HepG2 (cell line): Measurements from ENCODE around the gene PEX14. TPM values are rescaled to one million over a fixed set of nuclear protein-coding genes. Genes with fewer than 3 reads are reported as not detected.

Experiments used
- ATAC-seq: fragments of 200-7000 bp; cut with Tn5 transposase; 3 replicates; pipeline ENCODE4 v1.9.1; 2020; ENCODE audit warnings: mild to moderate bottlenecking, moderate library complexity
- BruUV-seq: library from RNA; stranded (reverse); fragments of 400-500 nt; replicated peaks from 2 replicates; lab custom pipeline; 2021; lab: Mats Ljungman, UMichigan
- CTCF ChIA-PET: fragments of 300-600 bp; formaldehyde crosslinking; extraction: SDS; loops from one replicate; lab custom pipeline; 2021; ENCODE audit warnings: low total read pairs, inconsistent platforms, low intra/inter-chr PET ratio; lab: Yijun Ruan, JAX
- POLR2A ChIA-PET: fragments of 350-600 bp; sonication (Branson Sonifier 250); formaldehyde crosslinking; loops from one replicate; lab custom pipeline; 2020; ENCODE audit warnings: antibody characterized with exemption, inconsistent platforms; lab: Yijun Ruan, JAX
- DNase-seq: peaks from one replicate; pipeline ENCODE4 v3.0.0-alpha.2; 2015; ENCODE audit warnings: low spot score
- FAIRE-seq: peaks from 3 replicates; lab custom pipeline; 2011; peaks lifted over from hg19 to GRCh38; lab: Jason Lieb, UNC
- H2AFZ ChIP-seq: one replicate; pipeline ENCODE4 v1.6.1; 2011; ENCODE audit warnings: low read length, inconsistent platforms
- H3K27ac ChIP-seq: fragments of 300-600 bp; 3 replicates; pipeline ENCODE4 v1.8.0; 2011; ENCODE audit warnings: mixed run types, mild to moderate bottlenecking, mixed read lengths, low read length, inconsistent platforms; ENCODE audit not compliant: insufficient read depth; ENCODE audit errors: extremely low read length
- H3K27me3 ChIP-seq, 2 experiments: fragments of 200-600 bp in 1 of 2; 2 replicates in 1 of 2; 3 replicates in 1 of 2; pipeline versions ENCODE4 v1.6.0 to v1.8.0; 2011; ENCODE audit warnings: low read length in 2 of 2, mild to moderate bottlenecking in 2 of 2, moderate library complexity in 2 of 2, inconsistent platforms in 1 of 2; ENCODE audit not compliant: insufficient read depth in 2 of 2, control insufficient read depth in 1 of 2
- H3K36me3 ChIP-seq, 2 experiments: fragments of 200-600 bp in 1 of 2; replicated peaks in 1 of 2; 2 replicates in 1 of 2; 3 replicates in 1 of 2; pipeline versions ENCODE4 v1.5.1 to v1.8.0; 2011; ENCODE audit warnings: low read length in 2 of 2, inconsistent platforms in 1 of 2; ENCODE audit not compliant: insufficient read depth in 2 of 2, control insufficient read depth in 1 of 2
- H3K4me1 ChIP-seq: 2 replicates; pipeline ENCODE4 v1.5.1; 2012; ENCODE audit warnings: low read length, inconsistent platforms; ENCODE audit not compliant: insufficient read depth
- H3K4me2 ChIP-seq: 2 replicates; pipeline ENCODE4 v1.6.0; 2011; ENCODE audit warnings: low read depth, low read length, inconsistent platforms
- H3K4me3 ChIP-seq, 3 experiments: fragments of 200-600 bp in 1 of 3; sonication (generic), shearing (Covaris generic) in 1 of 3; replicated peaks in 1 of 3; 2 replicates each; pipeline ENCODE4 v1.5.1; 2011 to 2016; ENCODE audit warnings: low read length in 3 of 3, inconsistent platforms in 2 of 3, low read depth in 2 of 3, mild to moderate bottlenecking in 2 of 3, control low read depth in 1 of 3, mixed read lengths in 1 of 3; ENCODE audit not compliant: insufficient read depth in 1 of 3
- H3K79me2 ChIP-seq: one replicate; pipeline ENCODE4 v1.6.1; 2011; ENCODE audit warnings: low read length, inconsistent platforms; ENCODE audit not compliant: insufficient read depth
- H3K9ac ChIP-seq: 2 replicates; pipeline ENCODE4 v1.6.0; 2011; ENCODE audit warnings: mild to moderate bottlenecking, low read depth, low read length, inconsistent platforms; ENCODE audit not compliant: insufficient read depth
- H3K9me3 ChIP-seq: 2 replicates; pipeline ENCODE4 v1.5.1; 2012; ENCODE audit warnings: mild to moderate bottlenecking, low read length
- H4K20me1 ChIP-seq: 2 replicates; pipeline ENCODE4 v1.6.0; 2011; ENCODE audit warnings: inconsistent platforms, mild to moderate bottlenecking, low read length, moderate library complexity; ENCODE audit not compliant: insufficient read depth
- DRAP1 ChIP-seq: IDR thresholded peaks from 2 replicates; pipeline ENCODE4 v1.6.1; 2016; ENCODE audit warnings: missing genetic modification reagents, missing compliant biosample characterization
- HNF4A ChIP-seq: sonication (generic); formaldehyde crosslinking; IDR thresholded peaks from 2 replicates; pipeline ENCODE4 v1.4.0; 2020; ENCODE audit warnings: missing genetic modification reagents
- HNF4G ChIP-seq, 2 experiments: sonication (generic) in 1 of 2; formaldehyde crosslinking in 1 of 2; IDR thresholded peaks; 2 replicates each; pipeline versions ENCODE4 v1.4.0 to v1.6.1; 2011 to 2020; ENCODE audit warnings: borderline replicate concordance in 2 of 2, low read depth in 2 of 2, mild to moderate bottlenecking in 2 of 2, low read length in 1 of 2, missing genetic modification reagents in 1 of 2, moderate library complexity in 1 of 2
- KIAA2018 ChIP-seq: sonication (generic); formaldehyde crosslinking; IDR thresholded peaks from 2 replicates; pipeline ENCODE4 v1.5.0; 2020; ENCODE audit warnings: mild to moderate bottlenecking, missing genetic modification reagents, borderline replicate concordance
- ZGPAT ChIP-seq: IDR thresholded peaks from 2 replicates; pipeline ENCODE4 v1.6.1; 2016; ENCODE audit warnings: mild to moderate bottlenecking
- ZNF275 ChIP-seq: sonication (generic); formaldehyde crosslinking; IDR thresholded peaks from 2 replicates; pipeline ENCODE4 v1.8.0; 2022; ENCODE audit warnings: missing genetic modification reagents, mild to moderate bottlenecking, inconsistent platforms, borderline replicate concordance
- ZNF703 ChIP-seq: sonication (generic); formaldehyde crosslinking; IDR thresholded peaks from 2 replicates; pipeline ENCODE4 v1.5.1; 2020; ENCODE audit warnings: missing genetic modification reagents, mild to moderate bottlenecking, moderate library complexity, borderline replicate concordance
- ZNF839 ChIP-seq: sonication (generic); formaldehyde crosslinking; IDR thresholded peaks from 2 replicates; pipeline ENCODE4 v1.4.0; 2020; ENCODE audit warnings: missing genetic modification reagents, mild to moderate bottlenecking, borderline replicate concordance
- WGBS: methylation state at CpG from one replicate; pipeline ENCODE4 v1.1.6; 2017; ENCODE audit warnings: low lambda C conversion rate; 5-methylcytosine and 5-hydroxymethylcytosine counted together
- in situ Hi-C: cut with HindIII; loops from 2 replicates; pipeline ENCODE4 v1.10.0; 2017; ENCODE audit warnings: low pct_unique_long_range_greater_than_20kb; ENCODE audit not compliant: extremely low pct_ligation_motif_present
- intact Hi-C: fragments of 100-400 bp; cut with micrococcal nuclease; formaldehyde crosslinking; loops from one replicate; pipeline ENCODE4 v1.10.0; 2022; ENCODE audit not compliant: unreplicated experiment
- polyA plus RNA-seq, 8 experiments: library from polyadenylated mRNA; depleted of rRNA in 3 of 8; stranded (reverse) in 7 of 8; unstranded in 1 of 8; fragments of >200 nt; fragmentation: Illumina TruSeq in 4 of 8; extraction: Trizol in 4 of 8; gene quantifications; 2 replicates each; pipeline versions ENCODE4 v1.2.1 to v1.2.3, GENCODE V29; 2011 to 2016; ENCODE audit warnings: low read depth in 4 of 8, missing spikeins in 1 of 8, mixed read lengths in 1 of 8; ENCODE audit not compliant: insufficient read depth in 1 of 8
- total RNA-seq, 5 experiments: library from RNA; depleted of rRNA; stranded (reverse); fragments of >200 nt; fragmentation: Illumina TruSeq; extraction: Trizol; gene quantifications; 2 replicates each; pipeline ENCODE4 v1.2.3, GENCODE V29; 2016; ENCODE audit warnings: low read depth in 1 of 5

PEX14 gene
- total and polyA plus RNA-seq, 2 of the 13 experiments (the other 11 are each of a cell fraction or from before 2014, with no cell fraction given) = 6.5 to 9.9 TPM

- TF ChIP-seq HNF4G (IDR thresholded peaks at IDR 0.05; ENCODE audit: borderline replicate concordance, low read depth, low read length) (peak; percentile 72; the same call in 1 of the 2 replicates), HNF4G (CRISPR knock-in tag; IDR thresholded peaks at IDR 0.05; ENCODE audit: borderline replicate concordance, low read depth) (0 out of 2 replicates have a peak, but pooled peaks have one; percentile 27), HNF4A (peak; percentile 93), ZGPAT (peak; percentile 69; the same call in 1 of the 2 replicates), DRAP1 (CRISPR knock-in tag) (no peak), ZNF703 (CRISPR knock-in tag) (no peak)
Measured at GRCh38 chr1:10677491-10678391, 203.0 kb downstream of the PEX14 start (continued).

- Histone ChIP-seq H3K27me3 (no peaks in the 10 kb centered on the region), H3K79me2 (no peaks in the 10 kb centered on the region), H3K36me3 (no peaks in the 10 kb centered on the region), H2AFZ (no peak overlapping the region), H3K4me3 (no peak overlapping the region; a peak in 1 of 6 replicates), H4K20me1 (no peaks in the 10 kb centered on the region), H3K9me3 (no peaks in the 10 kb centered on the region), H3K4me1 (peaks cover 75% of the 10 kb centered on the region), H3K27ac (no peak overlapping the region), H3K9ac (peak overlapping the region; percentile 65; the same call in 1 of the 2 replicates), H3K4me2 (peak overlapping the region; percentile 81; the same call in 1 of the 2 replicates)
- 90% methylated on average over 23 of the region's 23 CpGs for WGBS
- ChIA-PET CTCF (no interaction called here), POLR2A (interaction anchor here (0.9 to 1.5 kb wide), 2 partner anchors 9 to 11 kb away, joined by 3 read pairs; no protein-coding TSS in a partner anchor)
- DNase-seq (no peak), ATAC-seq (no peak), FAIRE-seq (no peak)
- in situ Hi-C loops (loop anchor here (5.0 kb wide), 1 partner anchor 119 kb away; the partner anchor contains the start of gene CASZ1), intact Hi-C loops (loop anchor here (5.0 kb wide), 1 partner anchor 119 kb away; the partner anchor contains the start of gene CASZ1)
- no TSS peak for BruUV-seq
- TF ChIP-seq ZNF839 (CRISPR knock-in tag) = no peak
- TF ChIP-seq ZNF275 (CRISPR knock-in tag) = no peak
- TF ChIP-seq KIAA2018 (CRISPR knock-in tag) = no peak
Measured at GRCh38 chr1:10678402-10678801, 203.7 kb downstream of the PEX14 start.
